KOPT-K1 (cell line): ENCODE measurements around the gene C2orf69.

ENCODE experiments used
- H3K27ac ChIP-seq: fragments of 200-600 bp; sonication (generic); 2 replicates; pipeline ENCODE4 v1.5.1; 2016; ENCODE audit warnings: antibody characterized with exemption, mild to moderate bottlenecking, low read depth, low read length; ENCODE audit not compliant: poor library complexity, severe bottlenecking
- H3K36me3 ChIP-seq: fragments of 200-600 bp; sonication (generic); 2 replicates; pipeline ENCODE4 v1.5.1; 2017; ENCODE audit warnings: antibody characterized with exemption, mild to moderate bottlenecking, low read length, moderate library complexity; ENCODE audit not compliant: insufficient read depth
- H3K9me3 ChIP-seq: fragments of 200-600 bp; sonication (generic); 2 replicates; pipeline ENCODE4 v1.5.1; 2017; ENCODE audit warnings: antibody characterized with exemption, low read length, mild to moderate bottlenecking; ENCODE audit not compliant: insufficient read depth, poor library complexity, severe bottlenecking

C2orf69 gene

GRCh38 chr2:199936554-199936953 is 25.5 kb downstream of the C2orf69 start:
- Histone ChIP-seq H3K36me3 (peaks cover 79% of the 10 kb centered on the region), H3K9me3 (no peaks in the 10 kb centered on the region), H3K27ac (no peak overlapping the region)

- no peak overlapping the region for H3K27ac ChIP-seq
- peaks cover 83% of the 10 kb centered on the region for H3K36me3 ChIP-seq
- H3K9me3 ChIP-seq = no peaks in the 10 kb centered on the region
Measured at GRCh38 chr2:199940373-199940772, 29.3 kb downstream of the C2orf69 start.

- H3K36me3 ChIP-seq = peaks cover 87% of the 10 kb centered on the region
- H3K9me3 ChIP-seq = no peaks in the 10 kb centered on the region
- no peak overlapping the region for H3K27ac ChIP-seq
Measured at GRCh38 chr2:199943373-199943772, 32.3 kb downstream of the C2orf69 start.

- peaks cover 89% of the 10 kb centered on the region for H3K36me3 ChIP-seq
- no peaks in the 10 kb centered on the region for H3K9me3 ChIP-seq
- H3K27ac ChIP-seq = no peak overlapping the region
Measured at GRCh38 chr2:199946196-199946595, 35.1 kb downstream of the C2orf69 start.

DNA sequence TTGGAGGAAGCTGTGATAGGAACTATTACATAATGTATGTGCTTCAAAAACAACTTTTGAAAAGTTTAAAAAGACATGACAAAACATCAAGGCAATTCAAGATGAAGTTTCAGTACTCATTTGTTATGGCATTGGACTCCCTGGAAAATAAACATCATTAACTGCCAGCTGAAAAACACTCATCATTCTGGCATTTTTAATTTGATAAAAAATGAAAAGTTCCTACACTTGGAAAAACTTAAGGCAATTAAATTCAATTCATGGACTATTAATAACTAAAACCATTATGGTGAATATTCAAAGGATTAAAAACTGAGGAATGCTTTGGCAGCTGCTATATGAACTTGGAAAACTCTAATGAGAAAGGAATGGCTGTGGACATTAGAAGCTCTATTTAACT is 35.7 kb downstream of the C2orf69 start:
- H3K9me3 ChIP-seq = no peaks in the 10 kb centered on the region
- peaks cover 88% of the 10 kb centered on the region for H3K36me3 ChIP-seq
- no peak overlapping the region for H3K27ac ChIP-seq

DNA sequence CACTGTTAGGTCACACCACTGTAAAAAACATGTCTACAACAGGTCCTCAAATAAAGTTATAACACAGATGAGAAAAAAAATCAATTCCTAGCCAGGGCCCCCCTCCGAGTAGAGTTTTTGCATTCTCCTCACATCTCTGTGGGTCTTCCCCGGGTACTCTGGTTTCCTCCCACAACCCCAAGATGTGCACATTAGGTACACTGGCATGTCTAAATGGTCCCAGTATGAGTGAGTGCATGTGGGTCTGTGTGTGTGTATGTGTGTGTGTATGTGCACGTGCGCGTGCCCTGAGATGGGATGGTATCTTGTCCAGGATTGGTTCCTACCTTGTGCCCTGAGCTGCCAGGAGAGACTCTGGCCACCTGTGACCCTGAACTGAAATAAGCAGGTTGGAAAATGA is 39.3 kb downstream of the C2orf69 start:
- H3K27ac ChIP-seq = no peak overlapping the region
- no peaks in the 10 kb centered on the region for H3K9me3 ChIP-seq
- H3K36me3 ChIP-seq = peaks cover 55% of the 10 kb centered on the region

- Histone ChIP-seq H3K27ac (no peak overlapping the region), H3K9me3 (no peaks in the 10 kb centered on the region), H3K36me3 (peaks cover 48% of the 10 kb centered on the region)
Measured at GRCh38 chr2:199951023-199951422, 39.9 kb downstream of the C2orf69 start.

DNA sequence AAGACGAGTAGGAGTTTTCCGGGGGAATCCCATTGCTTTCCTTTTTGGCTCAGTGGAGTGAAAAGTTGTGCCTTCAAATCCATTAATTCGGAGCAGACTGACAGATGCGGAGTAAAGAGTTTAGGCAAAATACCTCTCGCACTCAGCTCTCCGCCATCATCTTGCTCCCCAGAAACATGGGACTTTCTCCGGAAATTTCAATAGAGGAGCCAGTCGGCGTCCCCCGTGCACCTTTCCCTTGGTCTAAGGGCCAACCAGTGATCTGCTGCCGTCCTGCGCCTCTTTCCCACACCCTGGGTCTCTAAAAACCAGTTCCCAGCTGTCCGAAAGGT is 43.9 kb downstream of the C2orf69 start:
- Histone ChIP-seq H3K9me3 (no peaks in the 10 kb centered on the region), H3K27ac (peak overlapping the region; percentile 82), H3K36me3 (peaks cover 38% of the 10 kb centered on the region)

DNA sequence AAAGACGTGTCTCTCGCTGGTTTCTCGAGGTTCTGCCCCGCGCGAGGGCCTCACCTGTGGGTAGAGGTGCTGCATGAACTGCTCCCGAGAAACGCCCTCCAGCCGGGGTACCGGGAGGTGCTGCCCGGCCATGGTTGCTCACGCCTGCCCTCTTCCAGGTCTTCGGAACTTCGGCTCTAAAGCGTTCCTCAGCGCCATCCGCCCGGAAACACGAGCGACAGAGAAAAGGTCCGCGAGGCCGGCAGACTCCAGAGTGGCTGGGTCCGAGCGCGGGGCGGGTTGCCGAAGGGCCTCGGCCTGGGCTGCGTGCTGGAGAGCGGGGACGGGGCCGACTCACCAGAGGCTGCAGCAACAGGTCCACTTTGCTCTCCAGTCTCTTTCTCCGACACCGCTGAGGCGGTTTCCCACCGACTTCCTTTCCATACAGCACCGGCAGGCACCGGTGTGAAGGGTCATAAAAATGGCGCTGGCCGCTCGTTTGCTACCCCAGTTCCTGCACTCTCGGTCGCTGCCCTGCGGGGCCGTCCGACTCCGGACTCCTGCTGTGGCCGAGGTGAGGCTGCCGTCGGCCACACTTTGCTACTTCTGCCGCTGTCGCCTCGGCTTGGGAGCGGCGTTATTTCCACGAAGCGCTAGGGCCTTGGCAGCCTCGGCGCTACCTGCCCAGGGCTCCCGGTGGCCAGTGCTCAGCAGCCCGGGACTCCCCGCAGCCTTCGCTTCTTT is 44.4 kb downstream of the C2orf69 start, which contains the start of the genes MAIP1 and TYW5:
Gene MAIP1 (plus strand): TSS at position 244 of the 723 bp plus-strand sequence. CDS start 217 bp downstream, at position 461.
Gene TYW5 (minus strand): TSS at position 153 of the 723 bp plus-strand sequence. CDS start 21 bp downstream, at position 132.
- Histone ChIP-seq H3K9me3 (no peaks in the 10 kb centered on the region), H3K36me3 (peaks cover 38% of the 10 kb centered on the region), H3K27ac (peak within 1 kb of the TSS; percentile 82)

GRCh38 chr2:199956062-199956380 is 44.9 kb downstream of the C2orf69 start:
- no peaks in the 10 kb centered on the region for H3K9me3 ChIP-seq
- H3K36me3 ChIP-seq = peaks cover 38% of the 10 kb centered on the region
- peak overlapping the region; percentile 82 for H3K27ac ChIP-seq

DNA sequence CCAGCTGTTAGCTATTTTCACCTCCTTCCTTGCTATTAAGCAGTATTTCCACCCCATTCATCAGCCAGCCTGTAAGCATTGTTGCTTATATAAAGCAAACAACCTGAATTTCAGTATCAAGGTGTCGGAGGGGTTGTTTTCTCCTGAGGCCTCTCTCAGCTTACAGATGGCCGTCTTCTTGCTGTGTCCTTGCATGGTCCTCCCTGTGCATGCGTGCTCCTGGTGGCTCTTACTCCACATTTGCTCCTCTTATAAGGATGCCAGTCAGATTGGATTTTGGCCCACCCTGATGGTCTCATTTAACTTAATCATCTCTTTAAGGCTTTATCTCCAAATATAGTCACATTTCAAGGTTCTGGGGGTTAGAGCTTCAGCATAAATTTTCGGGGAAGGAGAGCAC is 46.9 kb downstream of the C2orf69 start:
- H3K27ac ChIP-seq = no peak overlapping the region
- H3K36me3 ChIP-seq = peaks cover 51% of the 10 kb centered on the region
- no peaks in the 10 kb centered on the region for H3K9me3 ChIP-seq

GRCh38 chr2:199962203-199962602 is 51.1 kb downstream of the C2orf69 start:
- H3K36me3 ChIP-seq = peaks cover 92% of the 10 kb centered on the region

GRCh38 chr2:199966405-199966804 is 55.3 kb downstream of the C2orf69 start:
- Histone ChIP-seq H3K9me3 (no peaks in the 10 kb centered on the region), H3K36me3 (peaks cover 79% of the 10 kb centered on the region), H3K27ac (no peak overlapping the region)

More at GRCh38 chr2:199962203-199962602, 51.1 kb downstream of the C2orf69 start:
- Histone ChIP-seq H3K27ac (no peak overlapping the region), H3K9me3 (no peaks in the 10 kb centered on the region)

DNA sequence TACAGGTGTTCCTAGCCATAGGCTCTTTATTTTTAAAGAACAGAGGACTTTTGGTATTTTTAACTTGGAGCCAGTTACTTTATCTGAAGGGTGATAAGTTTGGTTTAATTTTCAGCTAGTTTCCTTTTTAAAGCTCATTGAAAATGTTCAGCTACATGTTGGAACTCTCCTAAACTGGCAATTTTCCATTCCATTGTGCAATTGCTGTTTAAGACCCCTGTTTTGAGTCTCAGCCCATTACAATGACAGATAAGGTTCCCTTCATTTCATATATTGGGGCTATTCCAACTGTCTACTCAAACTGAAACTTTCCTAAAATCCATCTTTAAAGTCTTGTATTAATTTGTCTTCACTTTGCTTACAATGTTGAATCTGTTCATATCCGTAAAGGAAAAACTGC is 55.9 kb downstream of the C2orf69 start:
- Histone ChIP-seq H3K27ac (no peak overlapping the region), H3K9me3 (no peaks in the 10 kb centered on the region), H3K36me3 (peaks cover 74% of the 10 kb centered on the region)

GRCh38 chr2:199968126-199968525 is 57.0 kb downstream of the C2orf69 start:
- H3K27ac ChIP-seq = no peak overlapping the region
- H3K9me3 ChIP-seq = no peaks in the 10 kb centered on the region
- peaks cover 64% of the 10 kb centered on the region for H3K36me3 ChIP-seq

GRCh38 chr2:199972088-199972626 is 61.1 kb downstream of the C2orf69 start:
- H3K9me3 ChIP-seq = no peaks in the 10 kb centered on the region
- H3K36me3 ChIP-seq = peaks cover 25% of the 10 kb centered on the region
- no peak overlapping the region for H3K27ac ChIP-seq
